ENCODE results near the gene ZSWIM9. TPM values are rescaled to one million over a fixed set of nuclear protein-coding genes. Genes with fewer than 3 reads are reported as not detected.

ZSWIM9 gene
- total RNA-seq, 3 donors from 2014 or later: 6.0 to 12.9 (median 8.7) TPM

- H3K9me3 ChIP-seq: no peaks in the 10 kb centered on the region
- ATAC-seq (no peak), DNase-seq (no peak)
- no peak overlapping the region for H3K4me3 ChIP-seq
- peaks cover 8% of the 10 kb centered on the region for H3K4me1 ChIP-seq (ENCODE audit: low read depth)
- intact Hi-C loops (cut with DNase I, micrococcal nuclease): no loop called here
- no peak for TF ChIP-seq CTCF (IDR thresholded peaks at IDR 0.05)
- H3K36me3 ChIP-seq (ENCODE audit: low read depth): no peaks in the 10 kb centered on the region
These were observed 4.1 kb downstream of the ZSWIM9 start for GRCh38 chr19:48174445-48175030.

GRCh38 chr19:48175578-48175977, 5.1 kb downstream of the ZSWIM9 start:
- H3K36me3 ChIP-seq (ENCODE audit: low read depth): no peaks in the 10 kb centered on the region
- H3K9me3 ChIP-seq: no peaks in the 10 kb centered on the region
- no peak for ATAC-seq
- TF ChIP-seq CTCF (IDR thresholded peaks at IDR 0.05): no peak
- intact Hi-C loops (cut with DNase I, micrococcal nuclease): no loop called here
- H3K4me3 ChIP-seq: no peak overlapping the region
- H3K4me1 ChIP-seq (ENCODE audit: low read depth): peaks cover 8% of the 10 kb centered on the region
- DNase-seq: no peak

GRCh38 chr19:48176226-48176625, 5.7 kb downstream of the ZSWIM9 start:
- Histone ChIP-seq H3K4me1 (ENCODE audit: low read depth) (peaks cover 5% of the 10 kb centered on the region), H3K4me3 (no peak overlapping the region), H3K9me3 (peaks cover 2% of the 10 kb centered on the region), H3K36me3 (ENCODE audit: low read depth) (no peaks in the 10 kb centered on the region)
- no peak for TF ChIP-seq CTCF (IDR thresholded peaks at IDR 0.05)
- DNase-seq (no peak), ATAC-seq (no peak)
- intact Hi-C loops (cut with DNase I, micrococcal nuclease): no loop called here

GRCh38 chr19:48181505-48181904, 11.0 kb downstream of the ZSWIM9 start:
- ATAC-seq: no peak
- intact Hi-C loops (cut with DNase I, micrococcal nuclease): no loop called here
- H3K4me3 ChIP-seq: no peak overlapping the region
- no peak for DNase-seq
- no peak for TF ChIP-seq CTCF (IDR thresholded peaks at IDR 0.05)
- peaks cover 9% of the 10 kb centered on the region for H3K9me3 ChIP-seq
- no peaks in the 10 kb centered on the region for H3K36me3 ChIP-seq (ENCODE audit: low read depth)
- H3K4me1 ChIP-seq (ENCODE audit: low read depth): no peaks in the 10 kb centered on the region

GRCh38 chr19:48182434-48182833, 12.0 kb downstream of the ZSWIM9 start:
- Histone ChIP-seq H3K9me3 (peaks cover 9% of the 10 kb centered on the region), H3K36me3 (ENCODE audit: low read depth) (no peaks in the 10 kb centered on the region), H3K4me3 (no peak overlapping the region), H3K4me1 (ENCODE audit: low read depth) (no peaks in the 10 kb centered on the region)
- DNase-seq (no peak), ATAC-seq (no peak)
- intact Hi-C loops (cut with DNase I, micrococcal nuclease): no loop called here
- no peak for TF ChIP-seq CTCF (IDR thresholded peaks at IDR 0.05)

- H3K4me1 ChIP-seq (ENCODE audit: low read depth): no peaks in the 10 kb centered on the region
- intact Hi-C loops (cut with DNase I, micrococcal nuclease): no loop called here
- TF ChIP-seq CTCF (IDR thresholded peaks at IDR 0.05): no peak
- H3K4me3 ChIP-seq: no peak overlapping the region
- DNase-seq (no peak), ATAC-seq (no peak)
- H3K36me3 ChIP-seq (ENCODE audit: low read depth): no peaks in the 10 kb centered on the region
- H3K9me3 ChIP-seq: peaks cover 9% of the 10 kb centered on the region
These were observed 12.9 kb downstream of the ZSWIM9 start for GRCh38 chr19:48183356-48183755.

Data from mucosa of descending colon (tissue), 3 donors.